HG03571 (cell line): Measurements from ENCODE around the gene CLEC10A.
"Not testable (repeated sequence)": the region's sequence is repeated elsewhere in the genome, so short reads cannot be mapped to it uniquely, and the experiment has no call there.

ENCODE experiments used
- ATAC-seq: cut with Tn5 transposase; IDR thresholded peaks from one replicate; pipeline ENCODE4 v1.9.1; 2021; ENCODE audit not compliant: unreplicated experiment

Gene CLEC10A

GRCh38 chr17:7077911-7078546, 2.0 kb downstream of the CLEC10A start:
- ATAC-seq = no peak

GRCh38 chr17:7074931-7075330, 5.1 kb downstream of the CLEC10A start:
- ATAC-seq = no peak

- ATAC-seq = no peak
These were observed 7.6 kb downstream of the CLEC10A start for GRCh38 chr17:7072406-7072805.

GRCh38 chr17:7070712-7071111, 9.3 kb downstream of the CLEC10A start:
- no peak for ATAC-seq

- ATAC-seq = no peak
These were observed 11.8 kb downstream of the CLEC10A start for GRCh38 chr17:7068268-7068667.

- no peak for ATAC-seq
These were observed 12.9 kb downstream of the CLEC10A start for GRCh38 chr17:7067198-7067597.

GRCh38 chr17:7064261-7064660, 15.8 kb downstream of the CLEC10A start:
- no peak for ATAC-seq

GRCh38 chr17:7063518-7064094, 16.4 kb downstream of the CLEC10A start:
- ATAC-seq = no peak

- ATAC-seq = no peak
These were observed 19.7 kb downstream of the CLEC10A start for GRCh38 chr17:7060165-7060891.

GRCh38 chr17:7058831-7059447, 21.1 kb downstream of the CLEC10A start:
- no peak for ATAC-seq

GRCh38 chr17:7056386-7056785, 23.7 kb downstream of the CLEC10A start:
- ATAC-seq = no peak

GRCh38 chr17:7050583-7050982, 29.5 kb downstream of the CLEC10A start:
- ATAC-seq = not testable (repeated sequence)

GRCh38 chr17:7048968-7049367, 31.1 kb downstream of the CLEC10A start:
- ATAC-seq = no peak

- ATAC-seq = no peak
These were observed 32.5 kb downstream of the CLEC10A start for GRCh38 chr17:7047566-7047965.

- not testable (repeated sequence) for ATAC-seq
These were observed 33.2 kb downstream of the CLEC10A start for GRCh38 chr17:7046725-7047397.

- ATAC-seq = no peak
These were observed 33.8 kb downstream of the CLEC10A start for GRCh38 chr17:7046127-7046724.

- no peak for ATAC-seq
These were observed 34.4 kb downstream of the CLEC10A start for GRCh38 chr17:7045492-7046126.

- no peak for ATAC-seq
These were observed 36.4 kb downstream of the CLEC10A start, which contains the start of gene SLC16A11 for GRCh38 chr17:7043497-7044198. SLC16A11 (minus strand) TSS chr17:7044092; CDS start chr17:7043513, 579 bp downstream.

- no peak for ATAC-seq
These were observed 36.9 kb downstream of the CLEC10A start for GRCh38 chr17:7043182-7043496.
